Stimulated activated CD4-positive, alpha-beta T cell treated with anti-CD3 and anti-CD28 coated beads, TNF-alpha, amount 100 ng/mL, for 48 hours (primary cell): ENCODE measurements around the gene RBM45.

ENCODE experiments used
- DNase-seq, 3 donors: peaks; one replicate each; pipeline ENCODE4 v3.0.0-alpha.2; 2020; ENCODE audit warnings: low read depth in 3 of 3

RBM45 gene

DNA sequence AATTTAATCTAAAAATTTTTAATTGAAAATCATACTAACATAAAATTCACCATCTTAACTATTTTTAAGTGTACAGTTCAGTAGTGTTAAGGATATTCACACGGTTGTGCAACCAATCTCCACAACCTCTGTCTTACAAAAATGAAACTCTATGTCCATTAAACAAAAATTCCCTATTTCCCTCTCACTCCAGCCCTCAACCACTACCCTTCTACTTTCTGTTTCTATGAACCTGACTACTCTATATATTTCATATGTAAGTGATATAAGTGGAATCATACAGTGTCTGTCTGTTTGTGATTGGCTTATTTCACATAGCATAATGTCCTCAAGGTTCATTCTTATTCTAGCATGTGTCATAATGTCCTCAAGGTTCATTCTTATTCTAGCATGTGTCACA lies 47.7 kb downstream of the RBM45 start:
- no peak for DNase-seq

DNA sequence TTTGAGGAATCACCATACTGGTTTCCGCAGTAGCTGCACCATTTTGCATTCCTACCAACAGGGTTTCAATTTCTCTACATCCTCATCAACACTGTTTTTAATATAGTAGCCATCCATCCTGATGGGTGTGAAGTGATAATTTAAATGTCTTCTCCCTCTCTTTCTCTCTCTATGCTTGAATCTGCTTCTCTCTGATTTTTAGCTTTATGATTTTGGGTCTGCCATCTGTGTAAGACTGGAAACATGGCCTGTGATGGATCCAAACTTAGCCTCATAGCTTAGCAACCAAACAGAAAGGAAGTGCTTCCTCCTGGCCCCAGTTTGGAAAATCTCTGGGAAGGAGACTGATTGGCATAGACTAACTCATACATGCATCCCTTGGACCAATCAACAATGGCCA lies 48.4 kb downstream of the RBM45 start:
- DNase-seq = no peak

DNA sequence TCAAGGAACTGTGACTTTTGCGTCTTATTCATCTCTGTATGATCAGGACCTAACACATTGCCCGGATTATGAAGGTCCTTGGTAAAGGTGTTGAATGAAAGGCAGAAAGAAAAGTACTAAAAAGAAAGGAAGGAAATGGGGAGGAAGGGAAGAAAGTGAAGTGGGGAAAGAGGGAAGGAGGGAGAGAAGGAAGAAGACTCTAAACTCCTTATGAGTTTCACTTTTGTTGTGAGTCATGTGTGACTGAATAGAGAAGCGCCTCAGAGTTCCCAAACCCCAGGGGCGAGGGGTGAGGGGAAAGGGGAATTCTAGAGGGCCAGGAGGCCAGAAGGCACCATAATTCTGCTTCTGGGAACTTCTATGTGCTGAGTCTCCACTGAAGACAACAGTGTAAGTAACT lies 51.2 kb downstream of the RBM45 start:
- no peak for DNase-seq

DNA sequence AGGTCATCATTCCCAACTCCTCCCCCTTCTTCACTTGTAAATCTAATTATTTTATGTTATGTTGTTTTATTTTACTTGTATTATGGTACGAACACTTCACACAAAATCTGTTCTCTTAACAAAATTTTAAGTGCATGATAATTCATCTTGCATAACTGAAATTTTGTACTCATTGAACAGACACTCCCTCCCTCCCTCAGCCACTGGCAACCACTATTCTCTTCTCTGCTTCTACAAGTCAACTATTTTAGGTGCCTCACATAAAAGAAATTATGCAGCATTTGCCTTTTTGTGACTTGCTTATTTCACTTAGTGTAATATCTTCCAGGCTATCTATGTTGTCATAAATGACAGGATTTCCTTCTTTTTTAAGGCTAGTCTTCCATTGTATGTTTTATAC lies 51.7 kb downstream of the RBM45 start:
- DNase-seq = no peak

DNA sequence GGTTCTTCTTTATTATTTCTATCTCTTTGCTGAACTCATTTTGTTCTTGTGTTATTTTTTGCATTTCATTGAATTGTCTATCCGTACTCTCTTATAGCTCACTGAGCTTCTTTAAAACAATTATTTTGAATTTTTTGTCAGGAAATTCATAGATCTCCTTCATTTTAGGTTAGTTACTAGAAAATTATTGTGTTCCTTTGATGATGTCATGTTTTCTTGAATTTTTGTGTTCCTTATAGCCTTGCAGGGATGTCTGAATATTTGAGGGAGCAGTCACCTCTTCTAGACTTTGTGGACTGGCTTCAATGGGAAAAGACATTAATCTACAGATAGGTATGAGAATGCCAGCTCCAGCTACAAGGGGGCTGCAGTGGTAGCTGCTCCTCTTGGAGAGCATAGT lies 61.4 kb downstream of the RBM45 start:
- no peak for DNase-seq

DNA sequence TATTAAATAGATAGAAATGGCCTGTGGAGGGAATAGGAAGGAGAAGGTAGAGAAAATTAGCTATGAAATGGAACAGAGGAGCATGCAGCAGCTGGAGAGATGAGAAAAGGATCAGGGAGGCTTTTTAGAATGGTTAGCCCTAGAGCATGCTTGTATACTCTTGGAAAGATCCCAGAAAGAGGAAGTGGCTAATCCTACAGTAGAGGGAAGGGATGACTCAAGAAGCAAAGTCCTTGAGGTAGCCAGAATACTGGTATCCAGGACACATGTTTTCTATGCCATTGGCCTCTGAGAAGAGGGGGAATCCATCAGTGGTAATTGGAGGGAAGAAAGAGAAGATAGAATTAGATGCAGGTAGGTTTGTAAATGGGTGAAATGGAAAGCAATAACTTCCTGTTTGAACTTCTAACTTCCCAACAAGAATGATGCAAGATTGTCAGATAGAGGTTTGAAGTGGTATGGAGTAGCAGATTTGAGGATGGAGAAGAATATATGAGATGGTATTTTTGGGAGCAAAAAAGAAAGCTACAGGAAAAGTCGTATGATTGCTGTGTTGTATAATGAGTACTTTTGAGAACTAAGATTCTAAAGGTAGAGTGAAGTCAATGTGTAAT lies 64.9 kb downstream of the RBM45 start:
- DNase-seq = no peak
